Mesenchymal stem cell (in vitro differentiated cells and primary cell): ENCODE measurements around the gene AARS1.
"Not testable (repeated sequence)": the region's sequence is repeated elsewhere in the genome, so short reads cannot be mapped to it uniquely, and the experiment has no call there.

Source experiments
- DNase-seq: peaks from one replicate; pipeline ENCODE4 v3.0.0-alpha.2; 2013
- H2AFZ ChIP-seq: one replicate; pipeline ENCODE4 v1.6.1; 2013; ENCODE audit warnings: low read depth, mild to moderate bottlenecking, control low read depth, inconsistent platforms, low read length, moderate library complexity
- H2AK5ac ChIP-seq: 2 replicates; pipeline ENCODE4 v1.6.1; 2013; ENCODE audit warnings: low read length, moderate library complexity, mild to moderate bottlenecking, inconsistent platforms; ENCODE audit not compliant: severe bottlenecking
- H2BK120ac ChIP-seq: one replicate; pipeline ENCODE4 v1.6.1; 2013; ENCODE audit warnings: low read depth, mild to moderate bottlenecking, inconsistent platforms, low read length, moderate library complexity
- H2BK12ac ChIP-seq, 2 experiments: one replicate each; pipeline ENCODE4 v1.6.1; 2013; ENCODE audit warnings: inconsistent platforms in 2 of 2, low read length in 2 of 2, mild to moderate bottlenecking in 2 of 2, moderate library complexity in 2 of 2, control low read depth in 1 of 2
- H2BK15ac ChIP-seq: one replicate; pipeline ENCODE4 v1.6.1; 2013; ENCODE audit warnings: mild to moderate bottlenecking, low read depth, inconsistent platforms; ENCODE audit not compliant: poor library complexity, severe bottlenecking
- H2BK5ac ChIP-seq: 2 replicates; pipeline ENCODE4 v1.6.1; 2013; ENCODE audit warnings: low read depth, mild to moderate bottlenecking, low read length, control low read depth, inconsistent platforms; ENCODE audit not compliant: poor library complexity, severe bottlenecking
- H3K14ac ChIP-seq, 2 experiments: one replicate each; pipeline ENCODE4 v1.6.1; 2013; ENCODE audit warnings: inconsistent platforms in 2 of 2, low read length in 2 of 2, control low read depth in 1 of 2, mild to moderate bottlenecking in 1 of 2, moderate library complexity in 1 of 2
- H3K18ac ChIP-seq, 2 experiments: one replicate each; pipeline ENCODE4 v1.6.1; 2013; ENCODE audit warnings: inconsistent platforms in 2 of 2, low read length in 2 of 2, control low read depth in 1 of 2, low read depth in 1 of 2, mild to moderate bottlenecking in 1 of 2
- H3K23ac ChIP-seq, 2 experiments: one replicate each; pipeline ENCODE4 v1.6.1; 2013; ENCODE audit warnings: inconsistent platforms in 2 of 2, low read length in 2 of 2, mild to moderate bottlenecking in 2 of 2, moderate library complexity in 2 of 2, control low read depth in 1 of 2
- H3K27ac ChIP-seq: 2 replicates; pipeline ENCODE4 v1.5.1; 2013; ENCODE audit warnings: mild to moderate bottlenecking, moderate library complexity, low read length, control low read depth, inconsistent platforms; ENCODE audit not compliant: poor library complexity, severe bottlenecking
- H3K27me3 ChIP-seq, 2 experiments: 2 replicates each; pipeline versions ENCODE4 v1.6.1 to v1.7.0; 2013; ENCODE audit warnings: low read length in 2 of 2, mild to moderate bottlenecking in 2 of 2, moderate library complexity in 2 of 2, control low read depth in 1 of 2, inconsistent platforms in 1 of 2; ENCODE audit not compliant: control insufficient read depth in 1 of 2, insufficient read depth in 1 of 2
- H3K36me3 ChIP-seq, 2 experiments: 2 replicates each; pipeline versions ENCODE4 v1.6.1 to v1.7.0; 2013; ENCODE audit warnings: low read length in 2 of 2, control low read depth in 1 of 2, inconsistent platforms in 1 of 2, low read depth in 1 of 2, mild to moderate bottlenecking in 1 of 2; ENCODE audit not compliant: insufficient read depth in 2 of 2, control insufficient read depth in 1 of 2
- H3K4ac ChIP-seq, 2 experiments: one replicate each; pipeline ENCODE4 v1.6.1; 2013; ENCODE audit warnings: inconsistent platforms in 2 of 2, low read length in 2 of 2, mild to moderate bottlenecking in 2 of 2, moderate library complexity in 2 of 2, control low read depth in 1 of 2, low read depth in 1 of 2
- H3K4me1 ChIP-seq: 2 replicates; pipeline ENCODE4 v1.6.1; 2013; ENCODE audit warnings: low read depth, low read length, control low read depth; ENCODE audit not compliant: control insufficient read depth, insufficient read depth
- H3K4me2 ChIP-seq: 2 replicates; pipeline ENCODE4 v1.6.1; 2013; ENCODE audit warnings: low read length, mild to moderate bottlenecking, inconsistent platforms; ENCODE audit not compliant: poor library complexity, severe bottlenecking
- H3K4me3 ChIP-seq, 2 experiments: 2 replicates each; pipeline versions ENCODE4 v1.5.1 to v1.7.0; 2013; ENCODE audit warnings: low read length in 2 of 2, mild to moderate bottlenecking in 2 of 2, control low read depth in 1 of 2, low read depth in 1 of 2; ENCODE audit not compliant: insufficient read depth in 1 of 2
- H3K79me1 ChIP-seq: replicated peaks from 2 replicates; pipeline ENCODE4 v1.6.1; 2013; ENCODE audit warnings: mild to moderate bottlenecking, control low read depth, low read length, inconsistent platforms; ENCODE audit not compliant: poor library complexity, severe bottlenecking
- H3K9ac ChIP-seq: 2 replicates; pipeline ENCODE4 v1.7.0; 2013; ENCODE audit warnings: mild to moderate bottlenecking, low read length, moderate library complexity
- H3K9me3 ChIP-seq: 2 replicates; pipeline ENCODE4 v1.7.0; 2013; ENCODE audit warnings: mild to moderate bottlenecking, low read length; ENCODE audit not compliant: control insufficient read depth
- H4K8ac ChIP-seq: one replicate; pipeline ENCODE4 v1.6.1; 2013; ENCODE audit warnings: inconsistent platforms, mild to moderate bottlenecking, low read length, moderate library complexity
- H4K91ac ChIP-seq: one replicate; pipeline ENCODE4 v1.6.1; 2013; ENCODE audit warnings: mild to moderate bottlenecking, low read length, inconsistent platforms
- WGBS: methylation state at CpG from one replicate; pipeline ENCODE4 v1.1.7; 2013; ENCODE audit warnings: mixed read lengths; 5-methylcytosine and 5-hydroxymethylcytosine counted together

The AARS1 gene

GRCh38 chr16:70290949-70291519, 1.7 kb upstream of the AARS1 start:
- H3K9ac ChIP-seq: no peak overlapping the region
- no peaks in the 10 kb centered on the region for H3K9me3 ChIP-seq
- no peak overlapping the region for H3K4me3 ChIP-seq
- no peak overlapping the region for H2AK5ac ChIP-seq
- H4K91ac ChIP-seq: no peak overlapping the region
- no peak overlapping the region for H3K27ac ChIP-seq
- peaks cover 1% of the 10 kb centered on the region for H3K79me1 ChIP-seq
- DNase-seq: peak; percentile 76
- H3K36me3 ChIP-seq: no peaks in the 10 kb centered on the region
- H2BK15ac ChIP-seq: no peak overlapping the region
- no peak overlapping the region for H2BK5ac ChIP-seq
- no peak overlapping the region for H2BK12ac ChIP-seq
- peaks cover 6% of the 10 kb centered on the region for H3K4me1 ChIP-seq
- no peak overlapping the region for H3K4me2 ChIP-seq
- no peak overlapping the region for H3K14ac ChIP-seq
- H2BK120ac ChIP-seq: no peak overlapping the region
- no peak overlapping the region for H2AFZ ChIP-seq
- no peaks in the 10 kb centered on the region for H3K27me3 ChIP-seq
- no peak overlapping the region for H4K8ac ChIP-seq
- H3K18ac ChIP-seq: no peak overlapping the region
- no peak overlapping the region for H3K23ac ChIP-seq
- no peak overlapping the region for H3K4ac ChIP-seq

DNA sequence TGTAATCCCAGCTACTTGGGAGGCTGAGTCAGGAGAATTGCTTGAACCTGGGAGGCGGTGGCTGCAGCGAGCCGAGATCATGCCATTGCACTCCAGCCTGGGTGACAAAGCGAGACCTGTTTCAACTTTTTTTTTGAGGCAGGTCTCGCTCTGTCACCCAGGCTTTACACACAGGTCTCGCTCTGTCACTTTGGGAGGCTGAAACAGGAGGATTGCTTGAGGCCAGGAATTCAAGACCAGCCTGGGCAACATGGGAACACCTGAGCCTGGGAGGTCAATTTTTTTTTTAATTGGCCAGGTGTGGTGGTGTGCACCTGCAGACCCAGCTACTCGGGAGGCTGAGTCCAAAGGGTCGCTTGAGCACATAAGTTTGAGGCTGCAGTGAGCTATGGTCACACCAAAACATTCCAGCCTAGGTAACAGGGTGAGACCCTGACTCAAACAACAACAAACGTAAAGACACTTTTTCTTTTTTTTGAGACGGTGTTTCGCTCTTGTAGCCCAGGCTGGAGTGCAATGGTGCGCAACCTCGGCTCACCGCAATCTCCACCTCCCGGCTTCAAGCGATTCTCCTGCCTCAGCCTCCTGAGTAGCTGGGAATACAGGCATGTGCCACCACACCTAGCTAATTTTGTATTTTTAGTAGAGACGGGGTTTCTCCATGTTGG, 1.9 kb downstream of the AARS1 start:
- not testable (repeated sequence) for H2BK12ac ChIP-seq, H2AK5ac ChIP-seq, H3K23ac ChIP-seq, H2AFZ ChIP-seq, H3K4me2 ChIP-seq, H3K9me3 ChIP-seq, H3K4me1 ChIP-seq, H3K27me3 ChIP-seq, H2BK120ac ChIP-seq, H2BK5ac ChIP-seq, H4K91ac ChIP-seq, H3K18ac ChIP-seq, H3K27ac ChIP-seq, DNase-seq, H4K8ac ChIP-seq, H2BK15ac ChIP-seq
- peak overlapping the region in 1 of 2 experiments; percentile 94 for H3K4me3 ChIP-seq
- WGBS: 97% methylated on average over 17 of the region's 17 CpGs
- peak overlapping the region in 1 of 2 experiments; percentile 75 for H3K4ac ChIP-seq
- H3K36me3 ChIP-seq: peaks cover 23 to 28% of the 10 kb centered on the region in 2 experiments
- H3K14ac ChIP-seq: peak overlapping the region in 1 of 2 experiments; percentile 7
- peak overlapping the region; percentile 99 for H3K9ac ChIP-seq
- peaks cover 13% of the 10 kb centered on the region for H3K79me1 ChIP-seq

GRCh38 chr16:70276392-70276791, 12.9 kb downstream of the AARS1 start:
- no peak for DNase-seq
- Histone ChIP-seq H3K27me3 (no peaks in the 10 kb centered on the region), H3K9ac (no peak overlapping the region), H3K23ac (no peak overlapping the region), H3K4me1 (peaks cover 3% of the 10 kb centered on the region), H3K18ac (no peak overlapping the region), H3K9me3 (no peaks in the 10 kb centered on the region), H2AK5ac (no peak overlapping the region), H2BK5ac (no peak overlapping the region), H2BK15ac (no peak overlapping the region), H3K4me3 (no peak overlapping the region), H4K91ac (no peak overlapping the region), H3K14ac (no peak overlapping the region), H2BK120ac (no peak overlapping the region), H3K4ac (no peak overlapping the region), H4K8ac (no peak overlapping the region), H3K27ac (no peak overlapping the region), H3K4me2 (no peak overlapping the region), H3K36me3 (peaks cover 70 to 78% of the 10 kb centered on the region in 2 experiments), H3K79me1 (peaks cover 23% of the 10 kb centered on the region), H2BK12ac (no peak overlapping the region), H2AFZ (no peak overlapping the region)
- WGBS: 100% methylated on average over 1 of the region's 1 CpG

GRCh38 chr16:70271696-70272095, 17.6 kb downstream of the AARS1 start:
- Histone ChIP-seq H2AK5ac (no peak overlapping the region), H3K4me1 (no peaks in the 10 kb centered on the region), H3K79me1 (peaks cover 15% of the 10 kb centered on the region), H3K9me3 (no peaks in the 10 kb centered on the region), H2BK12ac (no peak overlapping the region), H2BK5ac (no peak overlapping the region), H2AFZ (no peak overlapping the region), H3K27ac (no peak overlapping the region), H3K36me3 (peaks cover 73 to 81% of the 10 kb centered on the region in 2 experiments), H2BK120ac (no peak overlapping the region), H2BK15ac (no peak overlapping the region), H4K91ac (no peak overlapping the region), H3K4ac (no peak overlapping the region), H3K14ac (no peak overlapping the region), H4K8ac (no peak overlapping the region), H3K27me3 (no peaks in the 10 kb centered on the region), H3K18ac (no peak overlapping the region), H3K4me2 (no peak overlapping the region), H3K4me3 (no peak overlapping the region), H3K23ac (no peak overlapping the region), H3K9ac (no peak overlapping the region)
- WGBS: over 99% methylated on average over 10 of the region's 10 CpGs
- no peak for DNase-seq
